HG03565 (cell line): ENCODE results near the gene PLCG1.
"Not testable (repeated sequence)": the region's sequence is repeated elsewhere in the genome, so short reads cannot be mapped to it uniquely, and the experiment has no call there.

Experiments
- ATAC-seq: cut with Tn5 transposase; IDR thresholded peaks from one replicate; pipeline ENCODE4 v1.9.1; 2021; ENCODE audit warnings: mild to moderate bottlenecking, moderate library complexity; ENCODE audit not compliant: unreplicated experiment

The PLCG1 gene

DNA sequence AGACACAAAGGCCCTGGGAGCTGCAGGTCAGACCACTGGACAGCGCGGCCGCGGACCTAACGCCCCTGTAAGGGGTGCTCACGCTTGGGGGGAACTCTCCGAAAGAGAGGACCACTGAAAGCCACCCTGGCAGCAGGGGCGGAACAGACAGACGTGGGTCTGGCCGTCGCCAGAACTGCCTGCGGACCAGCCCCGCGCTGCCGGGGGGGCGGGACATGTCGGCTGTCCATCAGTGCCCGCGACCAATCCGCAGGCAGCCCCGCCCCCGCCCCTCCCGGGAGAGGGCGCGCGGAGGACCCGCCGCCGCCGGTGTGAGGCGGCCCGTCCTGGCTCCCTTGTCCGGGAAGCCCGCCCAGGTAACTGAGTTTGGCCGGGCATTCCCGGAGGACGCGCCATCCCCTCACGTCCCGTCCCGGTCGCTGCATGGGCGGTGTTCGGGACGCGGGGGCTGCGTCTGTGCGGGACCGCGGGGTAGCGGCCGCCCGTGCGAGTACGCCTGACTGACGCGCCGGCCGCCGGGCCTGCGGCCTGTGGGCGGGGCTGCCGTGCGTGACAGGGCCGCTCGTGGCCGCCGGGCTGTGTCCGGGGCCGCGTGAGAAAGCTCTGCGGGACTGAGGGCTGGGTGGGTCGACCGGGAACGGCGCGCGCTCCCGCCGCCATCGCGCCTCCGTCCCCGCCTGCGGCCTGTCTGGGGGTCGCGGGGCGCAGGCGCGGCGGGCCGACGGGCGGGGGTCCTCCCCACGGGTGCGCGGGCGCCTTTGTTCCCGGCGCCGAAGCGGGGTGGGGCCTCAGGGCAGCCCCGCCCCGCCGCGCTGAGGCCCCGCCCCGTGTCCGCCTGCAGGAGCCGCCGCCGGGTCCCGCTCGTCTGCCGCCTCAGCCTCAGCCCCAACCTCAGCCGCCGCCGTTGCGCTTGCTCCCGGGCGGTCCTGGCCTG is at the start of gene PLCG1:
PLCG1 (plus strand) TSS at position 864 of the 934 bp plus-strand sequence. CDS start 99 bp downstream, outside the sequence.
- ATAC-seq, result peak; percentile 32

DNA sequence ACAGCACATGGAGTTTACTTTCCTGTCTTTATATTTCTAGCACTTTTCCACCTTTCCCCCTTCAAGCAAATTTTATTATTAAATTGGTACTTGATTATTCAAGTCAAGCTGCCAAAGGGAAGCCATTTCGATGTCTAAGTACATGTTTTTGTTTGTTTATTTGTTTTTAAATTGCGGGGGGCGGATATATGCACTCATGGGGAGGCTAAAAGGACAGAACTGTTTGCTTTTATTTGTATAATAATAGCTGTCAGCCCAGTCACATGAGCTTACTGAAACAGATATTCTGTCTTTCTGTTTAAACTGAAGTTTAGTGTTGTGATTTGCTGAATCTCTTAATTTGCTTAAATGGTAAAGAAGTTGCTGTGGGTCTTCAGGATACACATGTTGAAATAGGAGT is 49.6 kb upstream of the PLCG1 start:
- no peak for ATAC-seq

DNA sequence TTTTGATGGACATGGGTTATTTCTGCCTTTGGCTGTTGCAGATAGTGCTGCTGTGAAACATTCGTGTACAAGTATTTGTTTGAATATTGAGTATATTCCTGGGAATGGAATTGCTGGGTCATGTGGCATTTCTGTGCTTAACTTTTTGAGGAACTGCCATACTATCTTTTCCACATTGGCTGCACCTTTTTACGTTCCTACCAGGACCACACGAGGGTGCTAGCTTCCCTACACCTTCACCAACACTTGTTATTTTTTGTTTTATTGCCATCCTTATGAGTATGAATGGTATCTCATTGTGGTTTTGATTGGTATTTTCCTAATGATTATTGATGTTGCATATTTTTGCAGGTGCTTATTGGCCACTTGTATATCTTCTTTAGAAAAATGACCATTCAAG is 47.8 kb upstream of the PLCG1 start:
- no peak for ATAC-seq

DNA sequence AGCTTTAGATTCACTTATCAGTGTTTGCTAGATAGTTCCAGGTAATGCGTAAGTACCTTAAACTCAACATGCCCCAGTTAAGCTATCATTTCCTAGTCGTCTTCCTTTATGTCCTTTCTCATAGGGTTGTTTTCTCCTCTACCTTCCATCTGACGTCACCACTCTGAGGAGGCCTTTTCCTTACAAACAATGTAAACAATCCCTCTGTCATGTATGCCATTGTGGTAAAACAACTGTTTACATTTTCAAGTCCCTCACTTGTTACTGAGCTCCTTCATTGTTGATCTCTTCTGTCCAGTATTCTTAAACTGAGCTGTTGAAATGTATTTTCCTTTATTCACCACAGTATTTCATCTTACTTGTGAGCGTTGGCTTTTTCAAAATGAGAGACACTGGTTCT is 45.4 kb upstream of the PLCG1 start:
- no peak for ATAC-seq

DNA sequence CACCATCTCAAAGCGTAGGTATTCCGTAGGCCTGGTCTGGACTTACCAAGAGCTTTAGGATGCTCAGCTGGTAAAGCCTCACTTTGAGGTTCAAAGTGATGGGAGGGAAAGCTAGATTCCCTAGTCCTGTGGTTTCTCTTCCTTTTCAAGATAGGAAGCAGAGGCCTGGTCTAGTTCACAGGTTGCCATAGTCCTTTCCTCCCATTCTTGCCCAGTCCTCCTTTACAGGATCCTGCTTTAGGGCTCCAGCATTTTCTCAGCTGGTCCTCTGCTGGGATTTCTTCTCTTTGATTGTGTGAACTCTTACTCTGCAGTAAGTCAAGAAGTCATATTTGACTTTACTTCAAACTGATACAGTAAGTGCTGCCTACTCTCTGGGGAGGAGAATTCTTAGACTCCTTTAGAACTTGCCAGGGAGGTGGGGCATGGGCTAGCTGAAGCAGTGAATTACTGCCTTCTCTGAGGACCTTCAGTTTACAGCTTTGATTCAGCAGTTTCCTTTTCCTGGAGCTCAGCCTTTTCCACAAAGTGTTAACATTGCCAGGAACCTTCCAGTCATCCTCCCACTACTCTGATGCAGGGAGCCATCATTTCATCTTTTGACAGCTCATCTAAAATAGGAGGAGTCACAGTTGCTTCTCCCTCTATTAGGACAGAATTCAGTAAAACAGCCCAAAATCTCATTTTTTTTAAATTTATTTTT is 42.8 kb upstream of the PLCG1 start:
- ATAC-seq, result no peak

DNA sequence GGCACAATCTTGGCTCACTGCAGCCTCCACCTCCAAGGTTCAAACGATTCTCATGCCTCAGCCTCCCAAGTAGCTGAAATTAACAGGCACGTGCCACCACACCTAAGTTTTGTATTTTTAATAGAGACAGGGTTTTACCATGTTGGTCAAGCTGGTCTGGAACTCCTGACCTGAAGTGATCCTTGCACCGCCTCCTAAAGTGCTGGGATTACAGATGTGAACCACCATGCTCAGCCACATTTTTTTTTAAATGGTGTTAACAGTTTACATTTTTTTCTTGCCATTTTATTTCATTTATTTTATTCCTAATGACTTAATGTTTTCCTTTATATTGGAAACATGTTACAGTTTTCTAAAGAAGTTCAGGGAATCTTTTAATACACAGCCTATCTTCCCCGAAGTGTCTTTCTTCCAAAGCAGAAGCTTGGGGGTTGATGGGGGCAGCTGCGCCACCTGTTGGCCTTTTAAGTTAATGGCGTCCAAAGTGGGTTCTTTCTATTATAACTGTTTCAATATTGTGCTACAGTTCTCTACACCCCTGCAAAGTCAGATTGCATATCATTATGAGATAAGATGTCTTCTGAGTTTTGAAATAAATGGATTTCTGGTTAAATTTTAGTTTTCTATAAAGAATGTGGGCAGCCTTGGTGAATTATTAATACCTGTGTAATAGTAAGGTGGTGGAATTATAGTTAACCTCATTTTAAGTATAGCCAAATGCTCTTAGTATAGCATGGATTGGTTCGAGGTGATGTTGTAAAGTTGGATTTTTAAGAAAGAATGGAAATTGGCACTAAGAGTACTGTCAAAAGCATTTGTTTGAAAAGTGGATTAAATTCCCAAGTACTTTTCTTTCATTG is 42.0 kb upstream of the PLCG1 start:
- ATAC-seq, result no peak

DNA sequence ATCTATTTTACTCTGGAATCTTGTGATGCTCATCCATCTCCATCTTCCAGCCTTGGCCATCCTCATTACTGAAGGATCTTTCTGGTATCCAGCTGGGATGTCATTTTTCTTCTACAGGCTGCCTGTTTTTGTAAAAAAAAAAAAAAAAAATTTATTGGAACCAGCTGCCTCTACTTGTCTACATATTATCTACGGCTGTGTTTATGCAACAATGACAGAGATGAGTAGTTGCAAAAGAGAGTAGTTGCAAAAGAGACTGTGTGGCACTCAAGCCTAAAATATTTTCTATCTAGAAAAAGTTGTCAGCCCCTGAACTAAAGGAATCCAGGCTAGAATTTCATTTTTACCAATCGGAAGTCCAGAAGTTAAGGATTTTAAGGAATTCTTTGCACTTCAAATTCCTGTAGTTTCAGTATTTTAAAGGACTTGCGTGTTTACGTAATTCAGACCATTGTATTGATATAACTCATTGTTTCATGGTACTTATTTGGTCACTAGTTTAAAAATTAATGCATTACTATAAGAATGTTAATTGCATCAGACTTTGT is 38.6 kb upstream of the PLCG1 start:
- no peak for ATAC-seq

DNA sequence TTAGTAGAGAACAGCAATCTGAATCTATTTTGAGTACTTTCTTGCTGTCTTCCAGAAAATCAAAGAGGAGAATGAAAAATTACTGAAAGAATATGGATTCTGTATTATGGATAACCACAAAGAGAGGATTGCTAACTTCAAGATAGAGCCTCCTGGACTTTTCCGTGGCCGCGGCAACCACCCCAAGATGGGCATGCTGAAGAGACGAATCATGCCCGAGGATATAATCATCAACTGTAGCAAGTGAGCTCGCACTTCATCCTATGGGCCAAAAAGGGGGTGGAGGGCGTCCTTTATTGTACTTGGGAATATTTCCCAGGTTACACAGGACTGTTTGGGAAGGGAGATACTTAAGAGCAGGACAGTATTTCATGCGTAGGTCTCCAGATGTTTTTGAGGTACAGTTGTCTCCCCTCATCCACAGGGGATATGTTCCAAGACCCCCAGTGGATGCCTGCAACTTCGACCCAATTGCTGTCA is 37.3 kb upstream of the PLCG1 start:
- ATAC-seq, result no peak

DNA sequence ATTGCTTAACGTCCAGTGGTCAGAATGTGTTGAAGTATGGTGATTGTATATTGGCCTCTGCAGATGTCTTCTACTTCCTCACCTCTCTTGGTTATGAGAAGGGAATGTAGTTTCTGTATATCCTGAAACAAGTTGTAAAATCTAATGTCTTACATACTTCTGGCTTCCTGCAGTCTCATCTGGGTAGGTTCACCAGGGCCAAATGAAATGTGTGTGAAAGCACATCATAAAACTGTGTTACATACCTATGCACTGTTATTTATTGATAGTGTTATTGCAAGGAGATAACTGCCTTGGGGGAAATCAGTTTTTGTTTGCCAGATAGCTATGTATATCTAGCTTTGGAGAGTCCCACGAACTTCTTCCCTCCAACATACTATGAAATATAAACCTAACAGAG is 35.7 kb upstream of the PLCG1 start:
- no peak for ATAC-seq

DNA sequence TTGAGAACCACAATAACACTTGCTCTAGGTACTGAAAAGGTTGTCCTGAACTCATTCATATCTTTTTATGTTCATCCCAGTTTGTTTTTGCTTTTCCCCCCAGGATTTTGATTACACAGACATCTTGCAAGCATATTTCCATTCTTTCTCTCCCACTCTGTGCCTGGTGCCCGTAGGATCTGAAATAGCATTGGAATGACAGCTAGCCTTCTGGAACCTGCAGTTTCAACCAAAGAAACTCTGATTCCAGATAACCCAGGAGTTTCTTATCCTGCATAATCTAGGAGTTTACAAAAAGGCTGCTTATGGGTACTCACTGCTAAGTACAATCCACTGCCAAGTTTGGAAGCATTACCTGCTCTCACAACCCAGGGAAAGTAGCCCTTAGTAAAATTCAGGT is 28.8 kb upstream of the PLCG1 start:
- no peak for ATAC-seq

DNA sequence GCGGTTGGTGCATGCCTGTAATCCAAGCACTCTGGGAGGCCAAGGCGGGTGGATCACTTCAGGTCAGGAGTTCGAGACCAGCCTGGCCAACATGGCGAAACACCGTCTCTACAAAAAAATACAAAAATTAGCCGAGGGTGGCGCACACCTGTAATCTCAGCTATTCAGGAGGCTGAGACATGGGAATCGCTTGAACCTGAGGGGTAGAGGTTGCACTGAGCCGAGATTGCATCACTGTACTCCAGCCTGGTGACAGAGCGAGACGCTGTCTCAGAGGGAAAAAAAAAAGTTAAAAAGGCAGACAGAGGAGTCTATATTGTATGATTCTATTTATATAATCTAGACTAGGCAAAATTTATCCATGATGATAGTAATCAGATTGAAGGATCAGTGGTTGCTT is 27.3 kb upstream of the PLCG1 start:
- no peak for ATAC-seq

DNA sequence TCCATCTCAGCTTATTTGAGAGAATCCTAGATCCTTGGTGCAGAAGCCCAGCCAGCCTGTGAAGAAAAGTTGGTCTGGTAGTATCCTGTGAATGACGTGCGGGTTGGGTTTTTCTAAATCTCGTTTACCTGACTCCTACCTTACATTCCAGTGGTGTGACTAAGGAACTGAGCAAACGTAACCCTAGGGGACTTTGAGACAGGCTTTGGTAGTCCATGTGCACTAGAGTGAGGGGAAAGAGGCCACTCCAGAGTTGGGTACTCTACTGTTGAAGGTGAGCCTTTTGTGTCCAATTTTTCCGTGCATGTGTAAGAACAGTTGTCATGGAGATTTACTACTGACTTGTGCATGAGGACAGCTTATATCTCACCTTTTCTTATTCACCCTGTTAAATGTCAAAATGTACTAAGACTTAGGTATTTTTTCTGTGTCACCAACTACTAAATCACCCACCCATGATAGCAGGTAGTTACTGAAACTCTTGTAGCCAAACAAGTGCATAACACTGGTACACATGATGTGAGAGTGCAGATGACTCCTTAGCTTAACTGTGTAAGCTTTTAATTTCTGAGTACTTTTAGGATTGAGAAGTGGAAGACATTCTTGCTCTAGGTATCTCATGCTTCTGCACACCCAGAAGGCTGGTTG is 26.3 kb upstream of the PLCG1 start:
- ATAC-seq, result no peak

DNA sequence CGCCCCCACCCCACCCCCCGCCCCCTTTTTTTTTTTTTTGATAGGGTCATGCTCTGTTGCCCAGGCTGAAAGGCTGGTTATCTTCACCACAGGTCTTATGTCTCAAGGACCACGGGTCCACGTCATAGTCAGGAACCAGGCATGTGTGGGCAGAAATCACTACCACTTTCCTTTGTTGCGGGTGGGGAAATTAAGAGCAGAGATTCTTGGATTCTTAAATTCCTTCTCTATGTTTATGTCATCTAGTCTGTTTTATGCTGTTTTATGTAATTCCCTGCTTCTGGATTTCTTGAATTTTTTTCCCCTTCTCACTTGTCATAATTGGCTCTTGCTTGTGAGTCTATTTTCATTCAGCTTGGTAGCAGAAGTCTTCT is 25.8 kb upstream of the PLCG1 start:
- no peak for ATAC-seq

DNA sequence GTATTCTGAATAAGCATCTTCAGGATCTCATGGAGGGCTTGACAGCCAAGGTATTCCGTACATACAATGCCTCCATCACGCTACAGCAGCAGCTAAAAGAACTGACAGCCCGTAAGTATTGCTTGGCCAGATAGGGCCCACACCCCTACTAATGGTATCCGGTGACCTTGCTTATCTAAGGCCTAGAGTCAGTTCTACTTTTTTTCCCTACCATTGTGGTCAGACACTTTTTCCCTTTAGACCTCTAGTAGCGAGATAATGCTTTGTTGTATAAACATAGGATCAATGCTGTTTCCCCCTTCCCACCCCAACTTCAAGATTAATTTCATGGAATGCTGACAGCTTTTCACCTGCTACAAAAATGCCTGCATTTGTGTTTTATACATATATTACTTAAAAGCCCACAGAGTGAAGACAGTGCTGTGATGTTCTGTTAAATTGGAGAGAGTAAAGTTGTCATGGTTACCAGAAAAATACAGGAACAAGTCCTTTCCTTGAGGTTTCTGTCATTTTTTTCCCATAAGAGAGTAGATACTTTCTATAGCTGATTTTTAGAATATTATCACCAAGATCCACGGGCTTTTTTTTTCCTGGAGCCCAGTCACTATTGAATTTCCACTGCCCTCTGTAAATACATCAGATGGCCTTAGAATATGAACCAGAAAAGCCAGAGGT is 20.9 kb upstream of the PLCG1 start:
- ATAC-seq, result no peak

DNA sequence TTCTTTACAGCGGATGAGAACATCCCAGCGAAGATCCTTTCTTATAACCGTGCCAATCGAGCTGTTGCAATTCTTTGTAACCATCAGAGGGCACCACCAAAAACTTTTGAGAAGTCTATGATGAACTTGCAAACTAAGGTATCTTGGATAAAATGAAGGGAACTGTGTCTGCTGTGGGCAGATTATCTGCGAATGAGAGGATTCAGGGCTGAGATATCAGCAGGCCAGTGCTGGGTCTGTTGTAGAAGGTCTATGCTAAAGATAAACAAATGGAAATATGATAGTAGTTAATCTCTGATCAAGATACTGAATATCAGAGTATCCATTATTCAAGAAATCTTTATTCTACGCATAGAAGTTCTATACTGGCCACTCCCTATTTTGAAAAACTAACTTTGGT is 19.2 kb upstream of the PLCG1 start:
- not testable (repeated sequence) for ATAC-seq

DNA sequence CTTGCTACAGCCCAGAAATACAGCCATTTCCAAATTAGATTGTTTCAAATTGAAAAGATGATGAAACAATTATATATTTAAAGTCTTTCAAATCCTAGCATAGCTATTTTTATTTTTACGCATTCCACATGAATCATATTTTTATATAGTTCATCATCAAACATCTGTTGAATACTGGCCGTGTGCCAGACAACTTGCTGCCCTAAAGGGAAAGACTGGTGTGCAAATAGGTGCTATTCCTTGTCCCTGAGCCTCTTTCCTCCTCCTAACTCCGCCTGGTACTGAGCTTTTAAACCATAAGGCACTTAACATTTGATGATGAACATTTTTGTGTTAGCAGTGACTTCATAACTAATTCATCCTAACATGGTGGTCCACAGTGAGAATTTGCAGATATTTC is 18.7 kb upstream of the PLCG1 start:
- ATAC-seq, result no peak

DNA sequence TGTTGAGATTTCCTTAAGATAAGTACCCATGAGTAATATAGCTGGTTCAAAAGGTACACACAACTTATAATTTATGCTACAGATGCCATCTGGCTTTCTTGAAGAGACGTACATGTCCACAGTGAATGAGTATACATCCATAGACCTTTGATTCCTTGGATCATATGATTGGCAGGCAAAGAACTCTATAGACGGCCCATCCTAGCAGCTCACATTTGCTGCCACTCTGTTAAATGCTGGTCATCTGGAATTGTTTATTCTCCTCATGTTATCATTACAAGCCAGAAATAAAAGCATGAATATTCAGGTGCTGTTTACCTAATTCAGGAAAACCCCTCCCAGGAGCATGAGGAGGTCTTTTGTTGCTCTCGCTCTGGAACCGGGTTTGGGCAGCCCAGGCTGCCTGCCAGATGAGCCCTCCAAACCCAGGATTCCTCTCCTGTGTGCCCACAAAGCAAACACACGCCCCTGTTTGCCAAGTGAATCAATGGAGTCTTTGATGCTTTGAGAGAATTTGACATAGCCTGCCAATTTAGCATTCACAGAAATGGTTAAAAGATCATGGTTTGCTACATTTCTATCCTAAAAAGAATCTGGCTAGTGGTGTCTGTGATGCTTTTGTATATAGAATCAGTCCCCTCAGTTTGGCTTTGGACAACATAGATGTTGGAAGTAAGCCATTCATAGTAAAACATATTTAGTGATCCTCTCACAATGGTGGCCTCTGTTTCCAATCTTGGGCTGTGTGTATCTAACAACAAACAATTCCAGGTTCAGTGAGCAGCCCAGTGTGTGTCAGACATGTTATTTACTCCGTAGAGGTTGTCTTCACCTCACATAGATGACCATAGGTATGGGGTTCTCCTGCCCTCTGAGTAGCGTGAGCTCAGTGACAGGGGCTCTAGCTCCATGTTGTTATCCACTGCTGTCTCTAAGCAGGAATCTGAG is 17.5 kb upstream of the PLCG1 start:
- no peak for ATAC-seq

DNA sequence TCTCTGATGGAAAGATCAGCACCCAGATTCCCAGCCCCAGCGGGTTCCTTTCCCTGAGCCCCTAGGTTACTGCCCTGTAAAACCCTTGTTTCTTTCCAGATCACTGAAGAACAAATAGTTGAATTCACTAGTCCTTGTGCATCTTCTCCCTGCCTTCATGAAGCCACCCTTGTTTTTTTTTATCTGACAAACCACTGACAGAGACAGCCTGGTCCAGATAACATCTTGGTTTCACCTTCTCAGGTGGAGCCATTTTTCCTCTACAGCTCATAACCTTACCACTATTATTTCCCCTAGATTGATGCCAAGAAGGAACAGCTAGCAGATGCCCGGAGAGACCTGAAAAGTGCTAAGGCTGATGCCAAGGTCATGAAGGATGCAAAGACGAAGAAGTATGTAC is 15.9 kb upstream of the PLCG1 start:
- no peak for ATAC-seq

DNA sequence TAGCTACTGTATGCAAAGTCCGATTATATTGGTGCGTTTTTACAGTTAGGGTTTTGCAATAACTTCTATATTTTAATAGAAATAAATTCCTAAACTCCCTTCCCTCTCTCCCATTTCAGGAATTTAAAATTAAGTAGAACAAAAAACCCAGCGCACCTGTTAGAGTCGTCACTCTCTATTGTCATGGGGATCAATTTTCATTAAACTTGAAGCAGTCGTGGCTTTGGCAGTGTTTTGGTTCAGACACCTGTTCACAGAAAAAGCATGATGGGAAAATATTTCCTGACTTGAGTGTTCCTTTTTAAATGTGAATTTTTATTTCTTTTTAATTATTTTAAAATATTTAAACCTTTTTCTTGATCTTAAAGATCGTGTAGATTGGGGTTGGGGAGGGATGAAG is 13.7 kb upstream of the PLCG1 start:
- ATAC-seq, result no peak
